Measurements from ENCODE around the gene S100A2.

GRCh38 chr1:153526132-153526543, 39.5 kb downstream of the S100A2 start:
- no peak for TF ChIP-seq CTCF (IDR thresholded peaks at IDR 0.05; ENCODE audit: low read depth, low read length, poor library complexity, severe bottlenecking)
- TF ChIP-seq EZH2phosphoT487 (IDR thresholded peaks at IDR 0.05; ENCODE audit: borderline replicate concordance, low read length) = no peak

Data from DOHH2 (cell line).